Bronchial epithelial cell (primary cell): ENCODE data around the gene TENM4. TPM values are rescaled to one million over a fixed set of nuclear protein-coding genes. Genes with fewer than 3 reads are reported as not detected.

Experiments used
- DNase-seq: peaks from one replicate; pipeline ENCODE4 v3.0.0-alpha.2; 2010; ENCODE audit warnings: low read depth
- FAIRE-seq: peaks from 2 replicates; lab custom pipeline; 2011; peaks lifted over from hg19 to GRCh38; lab: Jason Lieb, UNC
- H3K27me3 ChIP-seq: 2 replicates; pipeline ENCODE4 v1.5.1; 2011; ENCODE audit warnings: low read length; ENCODE audit not compliant: control insufficient read depth, insufficient read depth
- H3K36me3 ChIP-seq: 2 replicates; pipeline ENCODE4 v1.5.1; 2011; ENCODE audit warnings: low read length; ENCODE audit not compliant: control insufficient read depth, insufficient read depth
- H3K4me3 ChIP-seq: 2 replicates; pipeline ENCODE4 v1.5.1; 2011; ENCODE audit warnings: mild to moderate bottlenecking, low read depth, low read length, control low read depth
- total RNA-seq: library from RNA; depleted of rRNA; stranded (reverse); fragments of >200 nt; gene quantifications from 2 replicates; pipeline ENCODE4 v1.2.1, GENCODE V29; 2014
- TF ChIP-seq, protein P1 (sequence below): IDR thresholded peaks from 2 replicates; pipeline ENCODE4 v1.5.1; 2011; ENCODE audit warnings: mild to moderate bottlenecking, moderate library complexity, low read length, control low read depth, inconsistent platforms; ENCODE audit not compliant: insufficient read depth, severe bottlenecking

TENM4 gene
- total RNA-seq, 1 donor from 2014 or later: 6.1 TPM

DNA sequence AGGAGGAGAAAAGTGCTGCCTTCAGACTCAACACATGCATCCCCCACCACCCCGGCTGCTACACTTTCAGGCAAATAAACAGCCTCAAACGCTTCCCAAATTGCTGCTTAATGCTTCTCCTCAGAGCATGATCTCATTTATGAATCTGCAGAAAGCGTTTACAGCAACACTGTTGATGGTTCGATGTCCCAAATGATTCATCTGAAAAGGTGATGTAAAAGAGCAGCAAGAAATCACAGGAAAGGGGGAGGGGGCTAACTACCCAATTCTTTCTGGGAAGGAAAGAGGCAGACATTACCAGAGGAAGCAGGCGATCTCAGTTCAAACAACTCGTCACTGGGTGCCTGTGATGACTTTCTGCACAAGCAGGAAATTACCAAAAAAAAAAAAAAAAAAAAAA lies 119.6 kb downstream of the TENM4 start:
- Histone ChIP-seq H3K4me3 (no peak overlapping the region), H3K36me3 (no peaks in the 10 kb centered on the region), H3K27me3 (no peaks in the 10 kb centered on the region)
- TF ChIP-seq, protein P1, sequence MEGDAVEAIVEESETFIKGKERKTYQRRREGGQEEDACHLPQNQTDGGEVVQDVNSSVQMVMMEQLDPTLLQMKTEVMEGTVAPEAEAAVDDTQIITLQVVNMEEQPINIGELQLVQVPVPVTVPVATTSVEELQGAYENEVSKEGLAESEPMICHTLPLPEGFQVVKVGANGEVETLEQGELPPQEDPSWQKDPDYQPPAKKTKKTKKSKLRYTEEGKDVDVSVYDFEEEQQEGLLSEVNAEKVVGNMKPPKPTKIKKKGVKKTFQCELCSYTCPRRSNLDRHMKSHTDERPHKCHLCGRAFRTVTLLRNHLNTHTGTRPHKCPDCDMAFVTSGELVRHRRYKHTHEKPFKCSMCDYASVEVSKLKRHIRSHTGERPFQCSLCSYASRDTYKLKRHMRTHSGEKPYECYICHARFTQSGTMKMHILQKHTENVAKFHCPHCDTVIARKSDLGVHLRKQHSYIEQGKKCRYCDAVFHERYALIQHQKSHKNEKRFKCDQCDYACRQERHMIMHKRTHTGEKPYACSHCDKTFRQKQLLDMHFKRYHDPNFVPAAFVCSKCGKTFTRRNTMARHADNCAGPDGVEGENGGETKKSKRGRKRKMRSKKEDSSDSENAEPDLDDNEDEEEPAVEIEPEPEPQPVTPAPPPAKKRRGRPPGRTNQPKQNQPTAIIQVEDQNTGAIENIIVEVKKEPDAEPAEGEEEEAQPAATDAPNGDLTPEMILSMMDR: no peak
- DNase-seq (no peak), FAIRE-seq (no peak)

DNA sequence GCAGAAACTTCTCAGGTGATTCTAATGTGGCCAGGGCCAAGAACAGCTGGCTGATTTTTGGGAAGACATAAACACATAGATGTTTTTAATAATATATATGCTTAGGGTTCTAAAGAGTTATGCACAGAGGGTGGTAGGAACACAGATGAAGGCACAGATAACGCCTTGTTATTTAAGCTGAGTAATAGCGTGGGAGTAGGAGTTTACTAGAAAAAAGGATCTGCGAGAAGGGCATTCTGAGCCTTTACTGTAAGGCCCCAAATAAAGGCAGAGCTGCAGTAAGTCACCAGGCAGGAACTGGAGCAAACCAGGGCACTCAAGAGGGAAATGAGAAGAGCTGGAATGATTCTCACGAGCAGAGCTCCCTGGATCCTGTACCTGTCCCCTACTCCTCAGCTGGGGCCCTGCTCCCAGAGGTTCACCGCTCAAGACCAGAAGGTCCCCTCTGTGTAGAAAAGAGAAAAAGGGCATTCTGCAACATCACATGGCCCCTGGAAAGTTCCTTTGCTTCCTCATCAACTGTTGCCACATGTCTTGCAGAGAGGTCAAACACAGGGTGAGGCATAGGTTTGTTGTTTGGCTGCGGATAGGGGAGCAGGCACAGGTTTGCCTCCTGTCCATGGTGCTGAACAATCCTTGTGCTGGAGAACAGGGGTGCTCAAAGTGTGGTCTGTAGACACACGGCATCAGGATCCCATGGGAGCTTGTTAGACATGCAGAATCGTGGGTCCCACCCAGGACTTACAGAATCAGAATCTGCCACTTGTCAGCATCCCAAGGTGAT lies 125.7 kb downstream of the TENM4 start:
- FAIRE-seq (peak; percentile 68), DNase-seq (peak; percentile 18)
- H3K27me3 ChIP-seq: no peaks in the 10 kb centered on the region
- H3K36me3 ChIP-seq: no peaks in the 10 kb centered on the region
- TF ChIP-seq, protein P1: no peak
- H3K4me3 ChIP-seq: no peak overlapping the region

DNA sequence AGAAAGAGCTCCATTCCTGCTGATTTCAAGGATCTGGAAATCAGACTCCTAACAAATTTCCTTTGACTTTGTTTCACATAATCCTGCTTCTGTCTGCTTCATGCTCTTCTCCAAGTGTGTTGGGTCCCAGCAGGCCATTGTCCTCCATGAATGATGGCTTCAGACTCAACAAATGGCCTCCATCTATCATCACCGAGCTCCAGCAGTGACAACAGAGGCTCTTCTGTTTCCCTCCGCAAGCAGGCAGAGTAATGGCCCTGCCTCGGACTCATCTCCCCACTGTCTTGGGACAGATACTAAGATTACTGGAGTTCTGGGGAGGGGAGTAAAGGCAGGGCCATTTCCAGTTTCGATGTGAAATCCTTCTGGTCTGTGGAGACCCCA lies 127.3 kb downstream of the TENM4 start:
- no peaks in the 10 kb centered on the region for H3K27me3 ChIP-seq
- H3K4me3 ChIP-seq: no peak overlapping the region
- DNase-seq (no peak), FAIRE-seq (no peak)
- no peaks in the 10 kb centered on the region for H3K36me3 ChIP-seq
- TF ChIP-seq, protein P1: no peak

DNA sequence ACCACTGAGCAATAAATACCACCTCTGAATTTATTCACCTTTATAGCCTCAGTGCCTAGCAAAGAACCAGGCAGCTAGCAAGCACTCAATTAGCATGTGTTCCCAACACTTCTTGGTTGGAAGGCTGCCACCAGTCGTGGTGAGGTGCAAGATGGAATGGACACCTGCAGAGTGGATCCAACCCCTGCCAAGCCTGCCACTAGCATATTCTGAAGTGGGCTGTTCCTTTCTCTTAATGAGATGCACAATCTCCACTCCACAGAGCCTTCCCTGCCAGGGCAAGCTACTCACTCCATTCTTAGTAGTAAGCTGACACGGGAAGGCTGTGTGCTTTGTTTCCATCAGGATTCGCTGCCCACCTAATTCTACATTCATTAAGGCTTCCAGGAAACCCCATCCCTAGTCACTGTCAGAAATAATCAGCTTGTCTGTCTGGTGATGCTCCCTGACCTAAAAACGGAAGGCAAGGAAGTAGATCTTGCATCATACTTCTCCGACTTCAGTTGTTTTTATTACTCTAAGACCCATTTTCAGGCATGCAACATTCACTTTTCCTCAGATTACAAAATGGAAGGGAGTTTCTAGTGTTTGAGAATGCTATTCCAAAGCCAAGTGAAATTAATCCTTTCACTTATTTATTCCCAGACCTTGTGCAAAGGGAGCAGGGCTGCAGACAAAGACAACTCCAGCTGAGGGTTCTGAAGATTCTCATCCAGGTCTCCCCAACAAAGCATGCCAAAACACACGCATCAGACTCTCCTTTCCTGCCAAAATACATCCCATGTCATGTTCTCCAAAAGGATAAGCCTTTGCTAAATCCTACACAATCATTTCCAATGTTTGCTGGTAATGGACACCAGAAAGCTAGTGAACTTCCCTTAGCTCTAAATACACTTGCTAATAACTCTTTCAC lies 128.0 kb downstream of the TENM4 start:
- Histone ChIP-seq H3K36me3 (no peaks in the 10 kb centered on the region), H3K27me3 (no peaks in the 10 kb centered on the region), H3K4me3 (no peak overlapping the region)
- DNase-seq (no peak), FAIRE-seq (no peak)
- TF ChIP-seq, protein P1: no peak

DNA sequence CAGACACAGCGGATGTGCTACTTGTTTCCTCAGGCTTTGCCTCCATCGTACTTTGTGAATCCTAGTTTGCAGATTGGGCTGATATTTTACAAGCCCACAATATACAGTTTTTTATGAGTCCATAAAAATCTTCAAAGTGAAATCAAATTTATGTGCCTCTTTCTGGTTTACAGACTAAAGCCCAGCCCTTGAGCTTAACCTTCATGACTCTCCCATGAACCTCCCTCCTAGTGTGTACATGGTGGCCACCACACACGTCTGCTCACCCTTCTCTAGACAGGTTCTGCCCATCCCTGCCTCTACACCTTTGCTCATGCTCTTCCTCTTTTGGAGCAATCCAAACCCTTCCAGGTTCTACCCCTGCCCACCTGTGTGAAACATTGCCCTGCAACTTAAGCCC lies 129.4 kb downstream of the TENM4 start:
- TF ChIP-seq, protein P1: no peak
- DNase-seq: no peak
- Histone ChIP-seq H3K27me3 (no peaks in the 10 kb centered on the region), H3K4me3 (no peak overlapping the region), H3K36me3 (no peaks in the 10 kb centered on the region)
- FAIRE-seq: no peak
